ENCODE measurements around the gene ASTL.
A peak's percentile ranks its signal among the peaks of the same experiment; 100 is the strongest.

ASTL gene

GRCh38 chr2:96118698-96119388 is 19.5 kb downstream of the ASTL start:
- Mint-ChIP-seq H3K27ac (no peak overlapping the region), H3K36me3 (ENCODE audit: low read depth) (no peaks in the 10 kb centered on the region), H3K4me3 (no peak overlapping the region), H3K4me1 (ENCODE audit: low read depth) (peaks cover 26% of the 10 kb centered on the region), H3K27me3 (peaks cover 48% of the 10 kb centered on the region), H3K9me3 (no peaks in the 10 kb centered on the region)
- no peak for DNase-seq

GRCh38 chr2:96117701-96118588 is 20.4 kb downstream of the ASTL start:
- no peaks in the 10 kb centered on the region for H3K9me3 Mint-ChIP-seq
- peaks cover 48% of the 10 kb centered on the region for H3K27me3 Mint-ChIP-seq
- H3K27ac Mint-ChIP-seq = no peak overlapping the region
- no peaks in the 10 kb centered on the region for H3K36me3 Mint-ChIP-seq (ENCODE audit: low read depth)
- no peak for DNase-seq
- H3K4me1 Mint-ChIP-seq (ENCODE audit: low read depth) = peaks cover 26% of the 10 kb centered on the region
- H3K4me3 Mint-ChIP-seq = peak overlapping the region; percentile 66

- H3K4me3 Mint-ChIP-seq = peak overlapping the region; percentile 66
- peaks cover 48% of the 10 kb centered on the region for H3K27me3 Mint-ChIP-seq
- peak; percentile 85 for DNase-seq
- H3K4me1 Mint-ChIP-seq (ENCODE audit: low read depth) = peaks cover 26% of the 10 kb centered on the region
- no peaks in the 10 kb centered on the region for H3K9me3 Mint-ChIP-seq
- no peak overlapping the region for H3K27ac Mint-ChIP-seq
- H3K36me3 Mint-ChIP-seq (ENCODE audit: low read depth) = no peaks in the 10 kb centered on the region
Measured at GRCh38 chr2:96116879-96117533, 21.3 kb downstream of the ASTL start.

GRCh38 chr2:96116424-96116878 is 21.9 kb downstream of the ASTL start, which contains the start of gene ADRA2B:
ADRA2B (minus strand) TSS chr2:96116571; CDS start chr2:96116149, 422 bp downstream.
- Mint-ChIP-seq H3K27ac (peak within 1 kb of the TSS; percentile 63), H3K9me3 (no peaks in the 10 kb centered on the region), H3K4me3 (peak within 1 kb of the TSS; percentile 67), H3K27me3 (peaks cover 43% of the 10 kb centered on the region), H3K4me1 (ENCODE audit: low read depth) (peaks cover 26% of the 10 kb centered on the region), H3K36me3 (ENCODE audit: low read depth) (no peaks in the 10 kb centered on the region)
- peak; percentile 83 for DNase-seq

GRCh38 chr2:96115631-96116423 is 22.5 kb downstream of the ASTL start:
- Mint-ChIP-seq H3K27me3 (peaks cover 36% of the 10 kb centered on the region), H3K4me3 (peak overlapping the region; percentile 67), H3K4me1 (ENCODE audit: low read depth) (peaks cover 26% of the 10 kb centered on the region), H3K36me3 (ENCODE audit: low read depth) (no peaks in the 10 kb centered on the region), H3K27ac (peak overlapping the region; percentile 63), H3K9me3 (no peaks in the 10 kb centered on the region)
- DNase-seq = no peak

- peaks cover 28% of the 10 kb centered on the region for H3K27me3 Mint-ChIP-seq
- no peaks in the 10 kb centered on the region for H3K9me3 Mint-ChIP-seq
- no peak overlapping the region for H3K27ac Mint-ChIP-seq
- H3K4me3 Mint-ChIP-seq = peak overlapping the region; percentile 67
- H3K4me1 Mint-ChIP-seq (ENCODE audit: low read depth) = peaks cover 21% of the 10 kb centered on the region
- no peak for DNase-seq
- no peaks in the 10 kb centered on the region for H3K36me3 Mint-ChIP-seq (ENCODE audit: low read depth)
Measured at GRCh38 chr2:96114903-96115581, 23.3 kb downstream of the ASTL start.

GRCh38 chr2:96114546-96114902 is 23.8 kb downstream of the ASTL start:
- Mint-ChIP-seq H3K27ac (no peak overlapping the region), H3K27me3 (peaks cover 24% of the 10 kb centered on the region), H3K9me3 (no peaks in the 10 kb centered on the region), H3K4me1 (ENCODE audit: low read depth) (peaks cover 17% of the 10 kb centered on the region), H3K36me3 (ENCODE audit: low read depth) (no peaks in the 10 kb centered on the region), H3K4me3 (peak overlapping the region; percentile 6)
- no peak for DNase-seq

- no peaks in the 10 kb centered on the region for H3K9me3 Mint-ChIP-seq
- H3K4me1 Mint-ChIP-seq (ENCODE audit: low read depth) = peaks cover 17% of the 10 kb centered on the region
- no peak for DNase-seq
- H3K27me3 Mint-ChIP-seq = peaks cover 19% of the 10 kb centered on the region
- H3K36me3 Mint-ChIP-seq (ENCODE audit: low read depth) = no peaks in the 10 kb centered on the region
- no peak overlapping the region for H3K4me3 Mint-ChIP-seq
- no peak overlapping the region for H3K27ac Mint-ChIP-seq
Measured at GRCh38 chr2:96113951-96114350, 24.4 kb downstream of the ASTL start.

GRCh38 chr2:96113367-96113677 is 25.0 kb downstream of the ASTL start:
- no peak overlapping the region for H3K4me3 Mint-ChIP-seq
- peaks cover 17% of the 10 kb centered on the region for H3K4me1 Mint-ChIP-seq (ENCODE audit: low read depth)
- H3K9me3 Mint-ChIP-seq = no peaks in the 10 kb centered on the region
- no peaks in the 10 kb centered on the region for H3K36me3 Mint-ChIP-seq (ENCODE audit: low read depth)
- H3K27me3 Mint-ChIP-seq = peaks cover 13% of the 10 kb centered on the region
- DNase-seq = no peak
- H3K27ac Mint-ChIP-seq = no peak overlapping the region

- Mint-ChIP-seq H3K27ac (no peak overlapping the region), H3K36me3 (ENCODE audit: low read depth) (no peaks in the 10 kb centered on the region), H3K4me3 (no peak overlapping the region), H3K27me3 (peaks cover 13% of the 10 kb centered on the region), H3K4me1 (ENCODE audit: low read depth) (peaks cover 13% of the 10 kb centered on the region), H3K9me3 (no peaks in the 10 kb centered on the region)
- DNase-seq = no peak
Measured at GRCh38 chr2:96112501-96113366, 25.6 kb downstream of the ASTL start.

GRCh38 chr2:96111823-96112500 is 26.3 kb downstream of the ASTL start:
- Mint-ChIP-seq H3K4me3 (no peak overlapping the region), H3K27me3 (peaks cover 10% of the 10 kb centered on the region), H3K4me1 (ENCODE audit: low read depth) (peaks cover 6% of the 10 kb centered on the region), H3K27ac (no peak overlapping the region), H3K36me3 (ENCODE audit: low read depth) (no peaks in the 10 kb centered on the region), H3K9me3 (no peaks in the 10 kb centered on the region)
- DNase-seq = no peak

GRCh38 chr2:96111257-96111640 is 27.1 kb downstream of the ASTL start:
- Mint-ChIP-seq H3K9me3 (no peaks in the 10 kb centered on the region), H3K36me3 (ENCODE audit: low read depth) (no peaks in the 10 kb centered on the region), H3K27me3 (peaks cover 10% of the 10 kb centered on the region), H3K4me3 (no peak overlapping the region), H3K27ac (no peak overlapping the region), H3K4me1 (ENCODE audit: low read depth) (peaks cover 6% of the 10 kb centered on the region)
- DNase-seq = no peak
